ENCODE measurements around the gene OR2B3. TPM values are rescaled to one million over a fixed set of nuclear protein-coding genes. Genes with fewer than 3 reads are reported as not detected.
"Not testable (repeated sequence)": the region's sequence is repeated elsewhere in the genome, so short reads cannot be mapped to it uniquely, and the experiment has no call there.

The OR2B3 gene, protein sequence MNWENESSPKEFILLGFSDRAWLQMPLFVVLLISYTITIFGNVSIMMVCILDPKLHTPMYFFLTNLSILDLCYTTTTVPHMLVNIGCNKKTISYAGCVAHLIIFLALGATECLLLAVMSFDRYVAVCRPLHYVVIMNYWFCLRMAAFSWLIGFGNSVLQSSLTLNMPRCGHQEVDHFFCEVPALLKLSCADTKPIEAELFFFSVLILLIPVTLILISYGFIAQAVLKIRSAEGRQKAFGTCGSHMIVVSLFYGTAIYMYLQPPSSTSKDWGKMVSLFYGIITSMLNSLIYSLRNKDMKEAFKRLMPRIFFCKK
- total RNA-seq = not detected in 2 replicates

DNA sequence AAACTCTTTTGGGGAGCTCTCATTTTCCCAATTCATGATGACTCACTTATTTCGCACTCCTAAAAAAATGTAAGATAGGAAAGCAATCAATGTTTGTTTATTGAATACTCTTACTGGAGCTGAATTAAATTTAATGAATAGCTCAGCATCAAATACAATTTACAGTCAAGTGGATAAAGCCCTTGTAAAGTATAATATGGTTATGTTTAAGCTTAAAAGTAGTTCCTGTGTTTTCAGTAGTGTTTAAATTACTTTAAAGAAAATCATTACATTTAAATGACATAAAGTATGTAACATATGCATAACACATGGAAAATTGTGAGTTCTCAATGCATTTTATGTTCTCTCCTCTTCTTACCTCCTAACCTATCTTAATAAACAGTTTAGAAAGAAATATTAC lies at the start of gene OR2B3:
OR2B3 (minus strand) TSS at position 101 of the 400 bp plus-strand sequence; CDS start at position 36, 65 bp downstream.
- no peaks in the 10 kb centered on the region for H3K9me3 Mint-ChIP-seq
- POLR2A ChIA-PET = no interaction called here

DNA sequence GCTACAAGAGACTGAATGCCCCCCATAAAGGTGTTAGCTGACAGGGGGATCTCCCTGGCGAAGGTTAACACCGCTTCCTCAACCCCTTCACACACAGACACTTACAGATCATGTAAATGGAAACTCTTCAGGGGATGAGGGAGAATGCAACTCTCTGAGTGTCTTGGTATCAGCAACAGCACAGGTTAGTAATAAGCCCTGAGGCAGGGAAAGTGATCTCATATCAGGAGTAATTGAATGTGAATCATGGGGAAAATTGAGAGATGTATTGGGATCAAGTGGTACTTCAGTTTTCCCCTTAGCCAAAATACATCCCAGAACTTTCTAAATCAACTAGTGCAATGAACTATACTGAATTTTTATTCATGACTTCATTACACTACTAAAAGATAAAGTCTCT lies 44.6 kb upstream of the OR2B3 start:
- DNase-seq (no peak), ATAC-seq (ENCODE audit: low read depth) (no peak)
- Mint-ChIP-seq H3K4me1 (no peaks in the 10 kb centered on the region), H3K4me3 (no peak overlapping the region), H3K9me3 (no peaks in the 10 kb centered on the region), H3K27ac (no peak overlapping the region), H3K27me3 (peaks cover 15% of the 10 kb centered on the region), H3K36me3 (ENCODE audit: low read depth) (no peaks in the 10 kb centered on the region)
- TF ChIP-seq, protein P1, sequence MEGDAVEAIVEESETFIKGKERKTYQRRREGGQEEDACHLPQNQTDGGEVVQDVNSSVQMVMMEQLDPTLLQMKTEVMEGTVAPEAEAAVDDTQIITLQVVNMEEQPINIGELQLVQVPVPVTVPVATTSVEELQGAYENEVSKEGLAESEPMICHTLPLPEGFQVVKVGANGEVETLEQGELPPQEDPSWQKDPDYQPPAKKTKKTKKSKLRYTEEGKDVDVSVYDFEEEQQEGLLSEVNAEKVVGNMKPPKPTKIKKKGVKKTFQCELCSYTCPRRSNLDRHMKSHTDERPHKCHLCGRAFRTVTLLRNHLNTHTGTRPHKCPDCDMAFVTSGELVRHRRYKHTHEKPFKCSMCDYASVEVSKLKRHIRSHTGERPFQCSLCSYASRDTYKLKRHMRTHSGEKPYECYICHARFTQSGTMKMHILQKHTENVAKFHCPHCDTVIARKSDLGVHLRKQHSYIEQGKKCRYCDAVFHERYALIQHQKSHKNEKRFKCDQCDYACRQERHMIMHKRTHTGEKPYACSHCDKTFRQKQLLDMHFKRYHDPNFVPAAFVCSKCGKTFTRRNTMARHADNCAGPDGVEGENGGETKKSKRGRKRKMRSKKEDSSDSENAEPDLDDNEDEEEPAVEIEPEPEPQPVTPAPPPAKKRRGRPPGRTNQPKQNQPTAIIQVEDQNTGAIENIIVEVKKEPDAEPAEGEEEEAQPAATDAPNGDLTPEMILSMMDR (IDR thresholded peaks at IDR 0.05) = no peak
- CTCF ChIA-PET = no interaction called here
- intact Hi-C loops (cut with micrococcal nuclease) = no loop called here
- POLR2A ChIA-PET = no interaction called here

More for the DNA sequence above, at the start of gene OR2B3:
- ATAC-seq (ENCODE audit: low read depth) (no peak), DNase-seq (no peak)
- TF ChIP-seq, protein P1 (IDR thresholded peaks at IDR 0.05) = no peak
- Mint-ChIP-seq H3K4me1 (no peaks in the 10 kb centered on the region), H3K4me3 (no peak within 1 kb of the TSS), H3K27me3 (peaks cover 17% of the 10 kb centered on the region), H3K36me3 (ENCODE audit: low read depth) (no peaks in the 10 kb centered on the region), H3K27ac (no peak within 1 kb of the TSS)
- intact Hi-C loops (cut with micrococcal nuclease) = no loop called here
- CTCF ChIA-PET = no interaction called here

DNA sequence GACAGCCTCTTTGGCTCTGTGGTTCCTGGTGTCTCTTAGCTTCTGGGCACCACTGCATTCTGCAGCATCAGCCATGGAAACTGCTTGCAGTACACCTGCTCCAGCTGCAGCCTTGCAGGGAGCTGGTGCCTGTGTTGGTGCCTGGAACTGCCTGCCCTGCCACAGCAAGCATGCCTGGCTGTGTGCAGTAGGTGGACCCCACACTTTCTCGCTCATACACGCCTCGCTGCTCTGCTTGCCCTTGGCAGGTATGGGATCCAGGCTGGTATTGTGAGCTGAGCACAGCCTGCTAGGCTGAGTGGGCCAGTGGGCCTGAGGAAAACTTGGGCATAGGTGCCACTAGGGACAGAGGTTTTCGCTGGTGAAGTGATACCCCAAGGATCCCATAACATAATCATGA lies 43.5 kb upstream of the OR2B3 start:
- H3K9me3 Mint-ChIP-seq = no peaks in the 10 kb centered on the region
- H3K27ac Mint-ChIP-seq = no peak overlapping the region
- DNase-seq (no peak), ATAC-seq (ENCODE audit: low read depth) (no peak)
- peaks cover 15% of the 10 kb centered on the region for H3K27me3 Mint-ChIP-seq
- H3K4me3 Mint-ChIP-seq = no peak overlapping the region
- no peaks in the 10 kb centered on the region for H3K36me3 Mint-ChIP-seq (ENCODE audit: low read depth)
- TF ChIP-seq, protein P1 (IDR thresholded peaks at IDR 0.05) = no peak
- ChIA-PET CTCF (no interaction called here), POLR2A (no interaction called here)
- intact Hi-C loops (cut with micrococcal nuclease) = no loop called here
- H3K4me1 Mint-ChIP-seq = no peaks in the 10 kb centered on the region

DNA sequence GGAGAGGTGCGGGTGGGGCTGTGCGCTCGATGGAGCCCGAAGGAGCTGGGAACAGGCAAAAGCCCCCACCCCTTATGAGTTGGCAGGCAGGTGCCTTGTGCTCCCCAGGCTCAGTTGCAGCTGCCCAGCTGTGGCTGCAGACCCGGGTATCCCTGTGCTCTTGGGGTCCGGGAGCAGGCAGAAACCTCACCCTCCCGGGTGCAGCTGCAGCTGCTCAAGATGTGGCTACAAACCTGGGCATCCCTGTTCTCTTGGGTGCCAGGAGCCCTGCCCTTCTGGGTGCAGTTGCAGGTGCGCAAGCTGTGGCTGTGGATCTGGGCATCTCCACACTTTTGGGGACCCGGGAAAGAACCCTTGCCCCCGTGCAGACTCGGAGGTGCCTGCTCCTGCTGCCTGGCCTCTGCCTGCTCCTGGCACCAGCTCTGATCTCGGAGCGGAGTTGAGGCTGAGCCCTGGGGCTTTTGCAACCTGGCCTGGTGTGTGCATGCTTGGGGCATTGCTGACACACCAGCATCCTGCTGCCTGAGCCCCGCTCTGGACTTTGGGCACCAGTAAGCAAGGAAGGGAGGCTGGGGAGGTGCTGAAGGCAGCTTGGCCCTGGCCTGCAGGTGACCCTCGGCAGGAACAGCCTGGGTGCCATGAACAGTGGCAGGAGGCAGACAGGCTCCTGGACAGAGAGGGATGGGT lies 42.4 kb upstream of the OR2B3 start:
- no peak for DNase-seq
- ATAC-seq (ENCODE audit: low read depth) = no peak
- ChIA-PET CTCF (no interaction called here), POLR2A (no interaction called here)
- intact Hi-C loops (cut with micrococcal nuclease) = no loop called here
- H3K9me3 Mint-ChIP-seq = no peaks in the 10 kb centered on the region
- TF ChIP-seq, protein P1 (IDR thresholded peaks at IDR 0.05) = no peak
- H3K36me3 Mint-ChIP-seq (ENCODE audit: low read depth) = no peaks in the 10 kb centered on the region
- no peak overlapping the region for H3K27ac Mint-ChIP-seq
- no peak overlapping the region for H3K4me3 Mint-ChIP-seq
- no peaks in the 10 kb centered on the region for H3K4me1 Mint-ChIP-seq
- H3K27me3 Mint-ChIP-seq = peaks cover 9% of the 10 kb centered on the region

DNA sequence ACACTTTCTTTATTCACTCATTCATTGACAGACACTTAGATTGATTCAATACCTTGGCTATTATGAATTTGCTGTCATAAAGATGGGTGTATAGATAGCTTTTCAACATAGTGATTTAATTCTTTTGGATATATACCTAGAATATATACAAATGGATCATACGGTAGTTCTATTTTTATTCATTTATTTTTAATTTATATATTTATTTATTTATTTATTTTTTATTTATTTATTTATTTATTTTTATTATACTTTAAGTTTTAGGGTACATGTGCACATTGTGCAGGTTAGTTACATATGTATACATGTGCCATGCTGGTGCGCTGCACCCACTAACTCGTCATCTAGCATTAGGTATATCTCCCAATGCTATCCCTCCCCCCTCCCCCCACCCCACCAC lies 27.9 kb upstream of the OR2B3 start:
- H3K9me3 Mint-ChIP-seq; CTCF ChIA-PET; ATAC-seq (ENCODE audit: low read depth); H3K27ac Mint-ChIP-seq; H3K4me1 Mint-ChIP-seq; H3K36me3 Mint-ChIP-seq (ENCODE audit: low read depth); intact Hi-C loops (cut with micrococcal nuclease); DNase-seq; POLR2A ChIA-PET; H3K4me3 Mint-ChIP-seq: not testable (repeated sequence)
- H3K27me3 Mint-ChIP-seq = peaks cover 11% of the 10 kb centered on the region
